GM23338 (cell line): ENCODE data around the gene GAGE12J.

ENCODE experiments used
- CREB1 ChIP-seq: fragments of 250-450 bp; sonication (Bioruptor Pico); IDR thresholded peaks from 2 replicates; pipeline ENCODE4 v1.5.0; 2020; ENCODE audit warnings: low read depth, mild to moderate bottlenecking, moderate library complexity
- CTCF ChIP-seq, 2 experiments: fragments of 200-600 bp in 1 of 2; sonication (generic) in 1 of 2; conservative IDR thresholded peaks; 2 replicates each; pipeline versions ENCODE4 v1.5.1 to v1.6.1; 2016 to 2017; ENCODE audit warnings: antibody characterized with exemption in 2 of 2, low read depth in 2 of 2, mild to moderate bottlenecking in 2 of 2, moderate library complexity in 1 of 2
- EZH2 ChIP-seq: fragments of 200-600 bp; sonication (generic); IDR thresholded peaks from one replicate; pipeline ENCODE4 v1.8.0; 2017; ENCODE audit warnings: antibody characterized with exemption, mild to moderate bottlenecking, low read depth; ENCODE audit not compliant: unreplicated experiment
- EZH2phosphoT487 ChIP-seq: fragments of 200-600 bp; sonication (generic); IDR thresholded peaks from one replicate; pipeline ENCODE4 v1.8.1; 2018; ENCODE audit warnings: antibody characterized with exemption; ENCODE audit not compliant: unreplicated experiment
- JUNB ChIP-seq: IDR thresholded peaks from one replicate; pipeline ENCODE4 v1.6.1; 2016; ENCODE audit warnings: antibody characterized with exemption; ENCODE audit not compliant: unreplicated experiment
- NANOG ChIP-seq: IDR thresholded peaks from 2 replicates; pipeline ENCODE4 v1.6.1; 2016; ENCODE audit warnings: antibody characterized with exemption, borderline replicate concordance
- POLR2AphosphoS5 ChIP-seq: IDR thresholded peaks from 2 replicates; pipeline ENCODE4 v1.6.1; 2016; ENCODE audit warnings: antibody characterized with exemption, low read depth
- STAT1 ChIP-seq: IDR thresholded peaks from one replicate; pipeline ENCODE4 v1.6.1; 2016; ENCODE audit warnings: antibody characterized with exemption; ENCODE audit not compliant: unreplicated experiment
- ZNF114 ChIP-seq: fragments of 250-450 bp; sonication (Bioruptor Pico); IDR thresholded peaks from 2 replicates; pipeline ENCODE4 v1.5.0; 2020; ENCODE audit warnings: mild to moderate bottlenecking, moderate library complexity
- ZNF462 ChIP-seq: fragments of 250-450 bp; sonication (Bioruptor Pico); IDR thresholded peaks from 2 replicates; pipeline ENCODE4 v1.5.0; 2020; ENCODE audit warnings: mild to moderate bottlenecking, moderate library complexity
- TF ChIP-seq, protein P1 (sequence below): IDR thresholded peaks from one replicate; pipeline ENCODE4 v1.6.1; 2018; ENCODE audit warnings: antibody characterized with exemption; ENCODE audit not compliant: unreplicated experiment
- TF ChIP-seq, protein P2 (sequence below): IDR thresholded peaks from 2 replicates; pipeline ENCODE4 v1.6.1; 2016; ENCODE audit warnings: antibody characterized with exemption

DNA sequence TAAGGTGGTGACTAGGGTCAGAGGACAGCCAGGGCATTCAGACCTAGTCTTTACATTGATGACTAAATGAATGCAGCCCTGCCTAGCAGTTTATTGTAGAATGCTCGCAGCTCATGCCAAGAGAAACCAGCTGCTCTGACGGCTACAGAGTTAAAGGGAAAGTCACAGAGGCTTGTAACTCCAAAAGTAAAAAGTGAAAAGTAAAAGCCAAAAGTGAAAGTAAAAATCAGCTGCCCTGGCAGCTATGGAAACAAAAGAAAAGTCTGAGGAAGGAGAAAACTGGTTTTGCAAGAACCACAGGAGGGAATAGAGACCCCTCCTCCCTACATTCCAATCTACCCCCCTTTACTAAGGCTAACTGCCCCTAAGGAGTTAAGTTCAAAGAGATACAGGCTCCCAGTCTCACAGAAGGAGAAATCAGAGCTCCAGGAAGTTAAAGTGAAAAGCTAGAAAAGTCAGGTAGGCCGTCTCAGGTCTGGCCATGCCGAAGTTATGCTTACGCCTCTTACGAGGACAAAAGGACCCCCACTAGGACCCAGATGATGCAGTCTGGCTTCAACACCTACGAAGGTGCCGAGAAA lies 12.3 kb upstream of the GAGE12J start:
- TF ChIP-seq CTCF (conservative IDR thresholded peaks at IDR 0.05; ENCODE audit: low read depth in 2 of 2) (no peak), POLR2AphosphoS5 (no peak), NANOG (no peak), CREB1 (CRISPR knock-in tag) (no peak), EZH2phosphoT487 (no peak), EZH2 (no peak), STAT1 (no peak), JUNB (no peak), ZNF462 (CRISPR knock-in tag) (no peak), ZNF114 (CRISPR knock-in tag) (no peak)
- TF ChIP-seq, protein P1, sequence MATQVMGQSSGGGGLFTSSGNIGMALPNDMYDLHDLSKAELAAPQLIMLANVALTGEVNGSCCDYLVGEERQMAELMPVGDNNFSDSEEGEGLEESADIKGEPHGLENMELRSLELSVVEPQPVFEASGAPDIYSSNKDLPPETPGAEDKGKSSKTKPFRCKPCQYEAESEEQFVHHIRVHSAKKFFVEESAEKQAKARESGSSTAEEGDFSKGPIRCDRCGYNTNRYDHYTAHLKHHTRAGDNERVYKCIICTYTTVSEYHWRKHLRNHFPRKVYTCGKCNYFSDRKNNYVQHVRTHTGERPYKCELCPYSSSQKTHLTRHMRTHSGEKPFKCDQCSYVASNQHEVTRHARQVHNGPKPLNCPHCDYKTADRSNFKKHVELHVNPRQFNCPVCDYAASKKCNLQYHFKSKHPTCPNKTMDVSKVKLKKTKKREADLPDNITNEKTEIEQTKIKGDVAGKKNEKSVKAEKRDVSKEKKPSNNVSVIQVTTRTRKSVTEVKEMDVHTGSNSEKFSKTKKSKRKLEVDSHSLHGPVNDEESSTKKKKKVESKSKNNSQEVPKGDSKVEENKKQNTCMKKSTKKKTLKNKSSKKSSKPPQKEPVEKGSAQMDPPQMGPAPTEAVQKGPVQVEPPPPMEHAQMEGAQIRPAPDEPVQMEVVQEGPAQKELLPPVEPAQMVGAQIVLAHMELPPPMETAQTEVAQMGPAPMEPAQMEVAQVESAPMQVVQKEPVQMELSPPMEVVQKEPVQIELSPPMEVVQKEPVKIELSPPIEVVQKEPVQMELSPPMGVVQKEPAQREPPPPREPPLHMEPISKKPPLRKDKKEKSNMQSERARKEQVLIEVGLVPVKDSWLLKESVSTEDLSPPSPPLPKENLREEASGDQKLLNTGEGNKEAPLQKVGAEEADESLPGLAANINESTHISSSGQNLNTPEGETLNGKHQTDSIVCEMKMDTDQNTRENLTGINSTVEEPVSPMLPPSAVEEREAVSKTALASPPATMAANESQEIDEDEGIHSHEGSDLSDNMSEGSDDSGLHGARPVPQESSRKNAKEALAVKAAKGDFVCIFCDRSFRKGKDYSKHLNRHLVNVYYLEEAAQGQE: no peak
- TF ChIP-seq, protein P2, sequence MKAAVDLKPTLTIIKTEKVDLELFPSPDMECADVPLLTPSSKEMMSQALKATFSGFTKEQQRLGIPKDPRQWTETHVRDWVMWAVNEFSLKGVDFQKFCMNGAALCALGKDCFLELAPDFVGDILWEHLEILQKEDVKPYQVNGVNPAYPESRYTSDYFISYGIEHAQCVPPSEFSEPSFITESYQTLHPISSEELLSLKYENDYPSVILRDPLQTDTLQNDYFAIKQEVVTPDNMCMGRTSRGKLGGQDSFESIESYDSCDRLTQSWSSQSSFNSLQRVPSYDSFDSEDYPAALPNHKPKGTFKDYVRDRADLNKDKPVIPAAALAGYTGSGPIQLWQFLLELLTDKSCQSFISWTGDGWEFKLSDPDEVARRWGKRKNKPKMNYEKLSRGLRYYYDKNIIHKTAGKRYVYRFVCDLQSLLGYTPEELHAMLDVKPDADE: no peak
